AG09309 (cell line): Measurements from ENCODE around the gene TBC1D1.
A peak's percentile ranks its signal among the peaks of the same experiment; 100 is the strongest.

Experiments
- DNase-seq: peaks from one replicate; pipeline ENCODE4 v3.0.0-alpha.2; 2010; ENCODE audit warnings: low read depth
- H3K4me3 ChIP-seq: 2 replicates; pipeline ENCODE4 v1.5.1; 2011; ENCODE audit warnings: mild to moderate bottlenecking, low read depth, low read length, moderate library complexity; ENCODE audit not compliant: control insufficient read depth
- TF ChIP-seq, protein P1 (sequence below): IDR thresholded peaks from 2 replicates; pipeline ENCODE4 v1.5.1; 2011; ENCODE audit warnings: mild to moderate bottlenecking, low read depth, low read length, inconsistent platforms; ENCODE audit not compliant: insufficient read depth, control insufficient read depth; ENCODE audit errors: missing control alignments

Gene TBC1D1

DNA sequence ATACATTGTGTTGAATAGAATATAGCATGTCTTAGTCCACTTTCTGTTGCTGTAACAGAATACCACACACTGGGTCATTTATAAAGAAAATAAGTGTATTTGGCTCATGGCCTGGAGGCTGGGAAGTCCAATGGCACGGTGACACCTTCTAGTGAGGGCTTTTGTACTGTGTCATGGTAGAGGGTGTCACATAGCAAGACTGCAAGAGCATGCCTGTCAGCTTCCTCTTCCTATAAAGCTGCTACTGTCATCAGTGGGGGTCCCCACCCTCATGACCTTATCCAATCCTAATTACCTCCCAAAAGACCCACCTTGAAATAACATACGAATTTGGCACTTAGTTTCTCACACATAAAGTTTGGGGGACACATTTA, 262.5 kb downstream of the TBC1D1 start:
- no peak overlapping the region for H3K4me3 ChIP-seq
- DNase-seq, result no peak
- TF ChIP-seq, protein P1, sequence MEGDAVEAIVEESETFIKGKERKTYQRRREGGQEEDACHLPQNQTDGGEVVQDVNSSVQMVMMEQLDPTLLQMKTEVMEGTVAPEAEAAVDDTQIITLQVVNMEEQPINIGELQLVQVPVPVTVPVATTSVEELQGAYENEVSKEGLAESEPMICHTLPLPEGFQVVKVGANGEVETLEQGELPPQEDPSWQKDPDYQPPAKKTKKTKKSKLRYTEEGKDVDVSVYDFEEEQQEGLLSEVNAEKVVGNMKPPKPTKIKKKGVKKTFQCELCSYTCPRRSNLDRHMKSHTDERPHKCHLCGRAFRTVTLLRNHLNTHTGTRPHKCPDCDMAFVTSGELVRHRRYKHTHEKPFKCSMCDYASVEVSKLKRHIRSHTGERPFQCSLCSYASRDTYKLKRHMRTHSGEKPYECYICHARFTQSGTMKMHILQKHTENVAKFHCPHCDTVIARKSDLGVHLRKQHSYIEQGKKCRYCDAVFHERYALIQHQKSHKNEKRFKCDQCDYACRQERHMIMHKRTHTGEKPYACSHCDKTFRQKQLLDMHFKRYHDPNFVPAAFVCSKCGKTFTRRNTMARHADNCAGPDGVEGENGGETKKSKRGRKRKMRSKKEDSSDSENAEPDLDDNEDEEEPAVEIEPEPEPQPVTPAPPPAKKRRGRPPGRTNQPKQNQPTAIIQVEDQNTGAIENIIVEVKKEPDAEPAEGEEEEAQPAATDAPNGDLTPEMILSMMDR, result no peak

DNA sequence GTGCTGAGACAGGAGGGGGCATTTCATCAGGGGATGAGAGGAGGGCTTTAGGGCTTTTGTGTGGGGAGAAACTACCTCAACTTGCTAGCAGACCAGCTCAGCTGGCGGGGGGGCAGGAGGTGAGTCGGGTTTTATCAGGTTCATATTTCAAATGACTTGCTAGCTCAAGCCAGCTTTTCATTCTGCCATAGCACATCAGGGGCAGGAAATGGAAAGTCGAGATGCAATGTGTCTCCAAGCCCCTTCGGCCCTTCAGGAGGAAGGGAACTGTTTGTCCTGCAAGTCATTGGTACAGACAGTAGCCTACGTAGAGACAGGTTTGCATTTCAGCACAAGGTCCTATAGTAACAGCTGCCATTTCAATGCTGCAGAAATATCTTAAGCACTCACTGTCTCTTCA, 263.4 kb downstream of the TBC1D1 start:
- no peak for DNase-seq
- TF ChIP-seq, protein P1, result no peak
- no peak overlapping the region for H3K4me3 ChIP-seq

DNA sequence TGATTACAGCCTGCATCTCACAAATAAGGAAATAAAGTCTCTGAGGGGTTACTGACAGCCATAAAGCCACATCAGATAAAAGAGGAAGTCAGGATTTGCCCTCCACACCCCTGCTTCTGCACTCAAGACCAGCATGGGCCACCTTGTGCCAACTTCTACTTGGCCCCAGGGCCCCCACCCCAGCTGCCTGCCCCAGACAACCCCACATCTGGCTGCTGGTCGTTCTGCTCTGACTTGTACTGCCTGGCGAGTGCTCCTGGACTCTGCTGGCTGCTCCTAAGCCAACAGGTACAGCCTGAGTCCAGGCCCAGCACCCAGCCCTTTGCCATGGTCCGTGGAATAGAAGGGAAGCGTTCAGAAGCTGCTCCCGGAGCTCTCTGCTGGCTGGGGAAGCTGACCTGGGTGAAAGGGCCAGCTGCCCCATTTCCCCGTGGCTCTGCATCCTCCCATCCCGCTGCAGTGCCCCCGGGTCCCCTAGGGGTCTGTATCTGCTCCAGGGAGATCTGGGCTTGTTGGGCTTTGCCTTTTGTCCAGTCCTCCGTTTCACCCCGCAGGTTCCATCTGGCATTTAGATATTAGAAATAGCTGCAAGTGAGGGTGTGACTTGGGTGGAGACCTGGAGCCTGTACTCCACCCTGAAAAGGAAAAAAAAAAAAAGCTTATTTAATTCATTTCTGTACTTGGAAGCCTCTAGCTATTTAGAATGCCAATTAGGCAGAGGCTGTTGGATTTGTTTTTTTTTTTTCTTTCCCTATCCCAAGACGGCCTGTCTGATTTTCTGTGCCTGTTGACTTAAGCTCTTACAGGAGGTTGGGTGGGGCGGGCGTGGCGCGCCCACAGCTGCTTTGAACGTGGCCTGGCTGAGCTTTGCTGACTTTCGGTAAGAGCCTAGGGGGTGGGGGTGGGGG, 264.1 kb downstream of the TBC1D1 start:
- TF ChIP-seq, protein P1, result no peak
- no peak overlapping the region for H3K4me3 ChIP-seq
- no peak for DNase-seq

DNA sequence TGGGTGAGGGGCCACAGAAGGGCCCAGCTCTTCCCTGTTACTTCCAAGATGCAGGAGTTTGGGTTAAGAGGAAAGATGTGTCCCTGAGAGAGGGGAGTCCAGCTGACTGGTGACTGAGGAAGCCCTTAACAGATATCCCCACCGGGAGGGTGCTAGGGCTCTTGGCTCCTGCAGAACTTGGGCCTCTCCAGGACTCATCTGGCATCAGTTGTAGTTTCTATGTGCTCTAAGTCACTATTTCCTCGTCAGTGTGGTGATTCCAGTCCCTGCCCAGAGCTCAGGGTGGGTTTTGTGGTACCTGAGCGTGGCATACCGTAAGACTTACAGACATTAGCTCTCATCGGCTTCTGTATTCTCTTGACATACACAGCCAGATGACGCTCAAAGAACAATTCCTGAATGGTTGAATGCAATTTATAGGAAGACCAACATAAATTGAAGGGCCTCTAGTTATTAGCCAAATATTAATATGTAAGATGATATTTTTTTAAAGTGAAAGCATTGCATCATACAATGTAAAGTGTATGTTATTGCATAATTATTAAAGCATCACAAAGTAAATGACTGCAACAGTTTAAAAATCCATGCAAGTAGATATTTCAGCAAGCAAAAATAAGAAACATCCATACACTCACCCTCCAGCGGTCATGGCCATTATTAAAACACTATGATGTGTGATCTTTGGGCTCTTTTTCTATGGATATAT, 264.9 kb downstream of the TBC1D1 start:
- no peak for DNase-seq
- TF ChIP-seq, protein P1, result no peak
- no peak overlapping the region for H3K4me3 ChIP-seq

DNA sequence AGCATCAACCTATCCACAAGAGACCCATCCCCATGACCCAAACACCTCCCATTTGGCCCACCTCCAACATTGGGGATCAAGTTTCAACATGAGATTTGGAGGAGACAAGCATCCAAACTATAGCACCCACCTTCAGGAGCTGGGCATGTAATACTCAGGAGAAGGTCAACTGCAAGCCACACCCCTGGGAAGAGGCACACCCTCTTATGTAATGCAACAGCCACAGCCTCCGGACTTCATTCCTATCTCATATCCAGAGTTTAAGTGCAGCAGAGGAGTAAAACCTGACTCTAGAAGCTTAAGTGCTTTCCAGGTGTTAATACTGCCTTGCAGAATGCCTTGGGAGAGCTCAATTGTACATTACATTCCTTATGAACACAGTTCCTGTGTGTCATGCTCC, 266.7 kb downstream of the TBC1D1 start:
- TF ChIP-seq, protein P1, result no peak
- no peak for DNase-seq

DNA sequence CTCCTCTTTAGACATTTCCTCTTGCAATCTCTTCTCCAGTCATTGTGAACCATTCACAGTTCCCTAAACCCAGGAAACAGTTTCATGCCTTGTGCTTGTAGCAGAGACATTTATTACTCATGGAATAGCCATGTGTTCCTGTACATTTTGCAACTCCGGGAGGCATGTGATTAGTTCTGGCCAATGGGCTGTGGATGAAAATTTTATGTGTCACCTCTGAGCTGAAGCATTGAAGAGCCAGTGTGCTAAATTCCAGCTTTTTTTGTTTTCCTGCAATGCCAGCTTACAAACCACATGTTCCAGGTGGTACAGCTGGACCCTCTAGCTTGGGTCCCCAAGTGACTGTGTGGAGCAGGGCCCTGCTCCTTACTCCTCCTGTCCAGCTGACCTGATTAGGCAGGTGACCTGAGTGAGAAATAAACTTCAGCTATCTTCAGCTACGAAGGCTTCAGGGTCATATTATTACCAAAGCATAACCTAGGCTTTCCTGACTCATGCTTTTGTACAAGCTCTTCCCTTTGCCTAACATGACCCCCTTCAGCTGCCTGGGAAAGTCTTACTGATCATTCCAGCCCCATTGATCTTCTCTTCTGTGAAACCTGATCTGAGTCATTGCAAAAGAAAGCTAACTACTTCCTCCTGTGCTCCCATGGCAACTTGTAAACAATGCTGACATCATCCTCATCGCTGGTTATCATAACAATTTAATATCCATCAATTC, 269.8 kb downstream of the TBC1D1 start:
- TF ChIP-seq, protein P1, result no peak
- DNase-seq, result peak; percentile 96
- no peak overlapping the region for H3K4me3 ChIP-seq

More for the DNA sequence above, 266.7 kb downstream of the TBC1D1 start:
- H3K4me3 ChIP-seq, result no peak overlapping the region
